Neural cell (in vitro differentiated cells): ENCODE results near the gene AQP2. TPM values are rescaled to one million over a fixed set of nuclear protein-coding genes. Genes with fewer than 3 reads are reported as not detected.

ENCODE experiments used
- H2AFZ ChIP-seq: fragments of 200-600, 300-800 bp; sonication (generic), shearing (Covaris generic); 2 replicates; pipeline ENCODE4 v1.6.0; 2014; ENCODE audit warnings: low read depth, mild to moderate bottlenecking, antibody characterized with exemption, low read length, moderate library complexity
- H3F3A ChIP-seq: fragments of 200-600 bp; shearing (Covaris generic); 2 replicates; pipeline ENCODE4 v1.6.1; 2016; ENCODE audit warnings: mild to moderate bottlenecking, moderate library complexity, mixed read lengths, antibody characterized with exemption, low read length; ENCODE audit not compliant: insufficient read depth, poor library complexity, severe bottlenecking
- H3K27ac ChIP-seq: fragments of 200-600, 300-800 bp; sonication (generic), shearing (Covaris generic); 2 replicates; pipeline ENCODE4 v1.5.1; 2014; ENCODE audit warnings: mild to moderate bottlenecking, low read length, moderate library complexity
- H3K27me3 ChIP-seq: fragments of 300-800, 200-600 bp; sonication (generic), shearing (Covaris generic); 2 replicates; pipeline ENCODE4 v1.6.0; 2014; ENCODE audit warnings: mild to moderate bottlenecking, low read depth, low read length, moderate library complexity; ENCODE audit not compliant: insufficient read depth
- H3K36me3 ChIP-seq: fragments of 300-800, 200-600 bp; sonication (generic), shearing (Covaris generic); 2 replicates; pipeline ENCODE4 v1.5.1; 2014; ENCODE audit warnings: mild to moderate bottlenecking, antibody characterized with exemption, low read length, moderate library complexity; ENCODE audit not compliant: insufficient read depth
- H3K4me2 ChIP-seq: fragments of 300-800, 200-600 bp; sonication (generic), shearing (Covaris generic); 2 replicates; pipeline ENCODE4 v1.6.0; 2014; ENCODE audit warnings: mild to moderate bottlenecking, low read length
- H3K4me3 ChIP-seq: fragments of 300-800, 200-600 bp; sonication (generic), shearing (Covaris generic); 2 replicates; pipeline ENCODE4 v1.5.1; 2014; ENCODE audit warnings: mild to moderate bottlenecking, low read length, moderate library complexity
- H3K79me2 ChIP-seq: fragments of 200-600 bp; shearing (Covaris generic); replicated peaks from 2 replicates; pipeline ENCODE4 v1.6.0; 2014; ENCODE audit warnings: mild to moderate bottlenecking, low read length, moderate library complexity; ENCODE audit not compliant: insufficient read depth
- H3K9ac ChIP-seq: fragments of 300-800, 200-600 bp; sonication (generic), shearing (Covaris generic); 2 replicates; pipeline ENCODE4 v1.6.1; 2016; ENCODE audit warnings: mild to moderate bottlenecking, low read length, mixed read lengths
- H3K9me2 ChIP-seq: fragments of 200-600 bp; shearing (Covaris generic); 2 replicates; pipeline ENCODE4 v1.6.1; 2016; ENCODE audit warnings: mild to moderate bottlenecking, low read length, mixed read lengths; ENCODE audit not compliant: insufficient read depth
- H3K9me3 ChIP-seq: fragments of 200-600, 300-800 bp; sonication (generic), shearing (Covaris generic); 2 replicates; pipeline ENCODE4 v1.6.1; 2016; ENCODE audit warnings: mild to moderate bottlenecking, mixed run types, low read length, moderate library complexity, mixed read lengths
- H4K20me1 ChIP-seq: fragments of 200-600 bp; shearing (Covaris generic); 2 replicates; pipeline ENCODE4 v1.6.1; 2016; ENCODE audit warnings: mild to moderate bottlenecking, mixed run types; ENCODE audit not compliant: insufficient read depth
- CTCF ChIP-seq: fragments of 450-650 bp; IDR thresholded peaks from 2 replicates; pipeline ENCODE4 v1.5.1; 2014; ENCODE audit warnings: antibody characterized with exemption, mild to moderate bottlenecking, moderate library complexity; ENCODE audit not compliant: poor library complexity, severe bottlenecking
- EP300 ChIP-seq: fragments of 450-650 bp; conservative IDR thresholded peaks from 2 replicates; pipeline ENCODE4 v1.6.1; 2014; ENCODE audit warnings: antibody characterized with exemption, mild to moderate bottlenecking, moderate library complexity; ENCODE audit not compliant: poor library complexity, severe bottlenecking
- EZH2 ChIP-seq: fragments of 200-600, 300-800 bp; shearing (Covaris generic), sonication (generic); IDR thresholded peaks from 2 replicates; pipeline ENCODE4 v1.6.1; 2014; ENCODE audit warnings: antibody characterized with exemption, low read length, borderline replicate concordance, mild to moderate bottlenecking; ENCODE audit not compliant: insufficient read depth, poor library complexity, severe bottlenecking
- MXI1 ChIP-seq: fragments of 450-650 bp; conservative IDR thresholded peaks from 2 replicates; pipeline ENCODE4 v1.6.1; 2014; ENCODE audit warnings: antibody characterized with exemption, mild to moderate bottlenecking; ENCODE audit not compliant: poor library complexity, severe bottlenecking
- POLR2AphosphoS5 ChIP-seq: IDR thresholded peaks from 2 replicates; pipeline ENCODE4 v1.6.1; 2012
- RAD21 ChIP-seq: fragments of 450-650 bp; conservative IDR thresholded peaks from 2 replicates; pipeline ENCODE4 v1.6.1; 2014; ENCODE audit warnings: antibody characterized with exemption, mild to moderate bottlenecking, moderate library complexity
- REST ChIP-seq: IDR thresholded peaks from 2 replicates; pipeline ENCODE4 v1.6.1; 2012; ENCODE audit warnings: borderline replicate concordance
- SMC3 ChIP-seq: fragments of 450-650 bp; conservative IDR thresholded peaks from 2 replicates; pipeline ENCODE4 v1.6.1; 2014; ENCODE audit warnings: antibody characterized with exemption, mild to moderate bottlenecking, moderate library complexity; ENCODE audit not compliant: poor library complexity
- TAF1 ChIP-seq: IDR thresholded peaks from 2 replicates; pipeline ENCODE4 v1.6.1; 2012; ENCODE audit warnings: low read depth
- polyA plus RNA-seq: library from polyadenylated mRNA; depleted of rRNA; stranded (reverse); fragments of >200 nt; gene quantifications from 2 replicates; pipeline ENCODE4 v1.2.3, GENCODE V29; 2014

Gene AQP2
- polyA plus RNA-seq, 1 donor from 2014 or later = not detected

- no peak overlapping the region for H3K4me3 ChIP-seq
- no peak overlapping the region for H3K9ac ChIP-seq
- no peak overlapping the region for H3K27ac ChIP-seq
Measured at GRCh38 chr12:49978125-49978524, 27.6 kb downstream of the AQP2 start.

GRCh38 chr12:49979016-49979586 lies 28.6 kb downstream of the AQP2 start:
- Histone ChIP-seq H3K36me3 (no peaks in the 10 kb centered on the region), H3K4me2 (no peak overlapping the region), H3K27me3 (no peaks in the 10 kb centered on the region), H3K27ac (no peak overlapping the region), H3K9ac (no peak overlapping the region), H2AFZ (no peak overlapping the region), H3F3A (no peaks in the 10 kb centered on the region), H3K4me3 (no peak overlapping the region), H3K79me2 (no peaks in the 10 kb centered on the region), H3K9me2 (no peaks in the 10 kb centered on the region), H3K9me3 (no peaks in the 10 kb centered on the region), H4K20me1 (no peaks in the 10 kb centered on the region)
- TF ChIP-seq EZH2 (no peak), MXI1 (no peak), TAF1 (no peak), POLR2AphosphoS5 (no peak), RAD21 (no peak), SMC3 (no peak), CTCF (no peak)

More at GRCh38 chr12:49978125-49978524, 27.6 kb downstream of the AQP2 start:
- Histone ChIP-seq H3K9me2 (no peaks in the 10 kb centered on the region), H3K36me3 (no peaks in the 10 kb centered on the region), H3F3A (no peaks in the 10 kb centered on the region), H4K20me1 (no peaks in the 10 kb centered on the region), H3K79me2 (no peaks in the 10 kb centered on the region), H2AFZ (no peak overlapping the region), H3K9me3 (no peaks in the 10 kb centered on the region), H3K27me3 (no peaks in the 10 kb centered on the region), H3K4me2 (no peak overlapping the region)
- TF ChIP-seq EP300 = no peak
- TF ChIP-seq MXI1 = no peak
- TF ChIP-seq RAD21 = no peak
- no peak for TF ChIP-seq SMC3
- TF ChIP-seq TAF1 = no peak
- no peak for TF ChIP-seq CTCF
- no peak for TF ChIP-seq POLR2AphosphoS5
- TF ChIP-seq EZH2 = no peak
- no peak for TF ChIP-seq REST
